SK-N-MC (cell line): ENCODE results near the gene ALDH16A1.

ENCODE experiments used
- EZH2 ChIP-seq: fragments of 200-600 bp; sonication (generic); IDR thresholded peaks from one replicate; pipeline ENCODE4 v1.6.1; 2017; ENCODE audit warnings: antibody characterized with exemption
- FOXP2 ChIP-seq: optimal IDR thresholded peaks from 2 replicates; pipeline ENCODE3; 2011; ENCODE audit warnings: mild to moderate bottlenecking, moderate library complexity; ENCODE audit not compliant: insufficient read depth; ENCODE audit errors: extremely low read length, control extremely low read depth
- POLR2AphosphoS5 ChIP-seq: IDR thresholded peaks from 2 replicates; pipeline ENCODE4 v1.6.1; 2012; ENCODE audit warnings: mild to moderate bottlenecking, low read depth, low read length, borderline replicate concordance

- TF ChIP-seq EZH2 (no peak), POLR2AphosphoS5 (no peak), FOXP2 (no peak)
Measured at GRCh38 chr19:49506575-49507105, 53.6 kb downstream of the ALDH16A1 start.
